Activated naive CD8-positive, alpha-beta T cell (primary cell): ENCODE measurements around the gene FRRS1.

Experiments
- H3K27ac Mint-ChIP-seq: one replicate; pipeline ENCODE4 v1.8.0; 2021; ENCODE audit warnings: mixed read lengths
- H3K27me3 Mint-ChIP-seq: one replicate; pipeline ENCODE4 v1.8.0; 2021; ENCODE audit warnings: mixed read lengths
- H3K36me3 Mint-ChIP-seq: one replicate; pipeline ENCODE4 v1.8.0; 2021; ENCODE audit warnings: mixed read lengths
- H3K4me1 Mint-ChIP-seq: one replicate; pipeline ENCODE4 v1.8.0; 2021; ENCODE audit warnings: low read depth, mixed read lengths
- H3K4me3 Mint-ChIP-seq: one replicate; pipeline ENCODE4 v1.8.0; 2021; ENCODE audit warnings: mild to moderate bottlenecking, mixed read lengths
- H3K9me3 Mint-ChIP-seq: one replicate; pipeline ENCODE4 v1.8.0; 2021; ENCODE audit warnings: low read depth, mixed read lengths

Gene FRRS1

GRCh38 chr1:99685516-99686180 lies 80.8 kb downstream of the FRRS1 start:
- H3K27me3 Mint-ChIP-seq, result peaks cover 4% of the 10 kb centered on the region
- H3K27ac Mint-ChIP-seq, result no peak overlapping the region
- no peaks in the 10 kb centered on the region for H3K36me3 Mint-ChIP-seq
- no peak overlapping the region for H3K4me3 Mint-ChIP-seq
- no peaks in the 10 kb centered on the region for H3K4me1 Mint-ChIP-seq
- no peaks in the 10 kb centered on the region for H3K9me3 Mint-ChIP-seq

- no peaks in the 10 kb centered on the region for H3K4me1 Mint-ChIP-seq
- H3K27ac Mint-ChIP-seq, result no peak overlapping the region
- no peaks in the 10 kb centered on the region for H3K9me3 Mint-ChIP-seq
- H3K4me3 Mint-ChIP-seq, result no peak overlapping the region
- H3K27me3 Mint-ChIP-seq, result peaks cover 2% of the 10 kb centered on the region
- H3K36me3 Mint-ChIP-seq, result no peaks in the 10 kb centered on the region
Observed at GRCh38 chr1:99682291-99682751, 84.1 kb downstream of the FRRS1 start.

- Mint-ChIP-seq H3K4me1 (no peaks in the 10 kb centered on the region), H3K36me3 (no peaks in the 10 kb centered on the region), H3K4me3 (no peak overlapping the region), H3K27me3 (peaks cover 2% of the 10 kb centered on the region), H3K9me3 (no peaks in the 10 kb centered on the region), H3K27ac (no peak overlapping the region)
Observed at GRCh38 chr1:99681583-99681982, 84.9 kb downstream of the FRRS1 start.

GRCh38 chr1:99680270-99680669 lies 86.2 kb downstream of the FRRS1 start:
- H3K27me3 Mint-ChIP-seq, result peaks cover 2% of the 10 kb centered on the region
- H3K4me1 Mint-ChIP-seq, result no peaks in the 10 kb centered on the region
- no peaks in the 10 kb centered on the region for H3K36me3 Mint-ChIP-seq
- H3K27ac Mint-ChIP-seq, result no peak overlapping the region
- no peaks in the 10 kb centered on the region for H3K9me3 Mint-ChIP-seq
- no peak overlapping the region for H3K4me3 Mint-ChIP-seq

- Mint-ChIP-seq H3K36me3 (no peaks in the 10 kb centered on the region), H3K4me3 (no peak overlapping the region), H3K27ac (no peak overlapping the region), H3K4me1 (no peaks in the 10 kb centered on the region), H3K9me3 (no peaks in the 10 kb centered on the region), H3K27me3 (peaks cover 6% of the 10 kb centered on the region)
Observed at GRCh38 chr1:99677416-99677815, 89.0 kb downstream of the FRRS1 start.

DNA sequence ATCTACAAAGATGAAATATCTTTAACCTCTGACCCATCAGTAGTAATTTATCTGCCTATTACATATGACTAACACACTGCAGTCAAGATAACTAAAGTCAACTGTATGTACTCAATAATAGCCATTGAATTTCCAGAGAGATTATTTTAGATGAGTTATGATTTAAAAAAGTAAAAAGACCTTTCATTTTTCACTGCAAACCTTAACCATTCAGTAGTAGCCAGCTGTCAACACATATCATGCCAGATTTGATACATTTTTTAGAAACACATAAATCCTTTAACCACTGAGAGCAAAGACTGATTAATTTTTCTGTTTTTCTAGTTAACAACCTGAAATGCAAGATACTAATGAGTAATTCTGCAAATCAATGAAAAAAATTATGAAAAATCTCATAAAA lies 89.6 kb downstream of the FRRS1 start:
- Mint-ChIP-seq H3K9me3 (no peaks in the 10 kb centered on the region), H3K36me3 (no peaks in the 10 kb centered on the region), H3K4me1 (no peaks in the 10 kb centered on the region), H3K4me3 (no peak overlapping the region), H3K27ac (no peak overlapping the region), H3K27me3 (peaks cover 9% of the 10 kb centered on the region)

DNA sequence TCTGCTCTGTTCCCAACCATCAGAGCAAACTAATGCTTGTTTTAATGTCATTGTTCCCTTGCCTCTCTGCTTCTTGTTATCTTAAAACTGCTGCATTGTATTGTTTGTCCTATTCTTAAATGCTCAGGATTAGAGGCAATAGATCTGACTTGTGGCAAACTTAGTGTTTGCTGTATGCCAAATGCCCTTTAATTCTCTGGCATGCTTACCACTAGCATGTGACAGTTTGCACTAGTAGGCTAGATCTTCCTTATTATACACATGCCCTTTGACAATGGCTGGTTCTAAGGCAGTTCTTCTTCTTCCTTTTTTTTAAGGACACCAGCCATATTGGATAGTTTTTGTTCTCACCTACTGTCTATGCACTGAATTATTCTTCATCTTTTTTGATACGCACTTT lies 90.4 kb downstream of the FRRS1 start:
- H3K27me3 Mint-ChIP-seq, result peaks cover 9% of the 10 kb centered on the region
- no peaks in the 10 kb centered on the region for H3K4me1 Mint-ChIP-seq
- H3K27ac Mint-ChIP-seq, result no peak overlapping the region
- no peaks in the 10 kb centered on the region for H3K36me3 Mint-ChIP-seq
- no peak overlapping the region for H3K4me3 Mint-ChIP-seq
- no peaks in the 10 kb centered on the region for H3K9me3 Mint-ChIP-seq

DNA sequence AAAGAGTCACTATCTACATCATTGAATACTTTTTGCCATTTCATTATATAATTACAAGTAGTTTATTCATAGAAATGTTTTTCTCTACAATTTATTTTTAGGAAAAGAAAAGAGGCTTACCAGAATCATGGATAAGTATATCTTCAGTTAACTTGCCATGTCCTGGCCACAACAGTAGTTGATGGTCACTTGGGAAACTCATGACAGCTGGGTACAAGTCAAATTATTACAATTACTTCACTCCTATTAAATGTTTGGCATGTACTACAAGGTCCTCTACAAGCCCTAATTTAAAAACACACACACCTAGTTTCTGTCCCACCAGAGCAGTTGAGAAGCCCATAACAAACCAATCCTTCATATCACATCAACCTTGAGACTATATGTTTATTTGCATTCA lies 91.1 kb downstream of the FRRS1 start:
- no peaks in the 10 kb centered on the region for H3K9me3 Mint-ChIP-seq
- H3K27ac Mint-ChIP-seq, result no peak overlapping the region
- H3K36me3 Mint-ChIP-seq, result no peaks in the 10 kb centered on the region
- H3K4me3 Mint-ChIP-seq, result no peak overlapping the region
- H3K4me1 Mint-ChIP-seq, result no peaks in the 10 kb centered on the region
- peaks cover 9% of the 10 kb centered on the region for H3K27me3 Mint-ChIP-seq

- no peaks in the 10 kb centered on the region for H3K4me1 Mint-ChIP-seq
- H3K4me3 Mint-ChIP-seq, result no peak overlapping the region
- no peaks in the 10 kb centered on the region for H3K36me3 Mint-ChIP-seq
- H3K27me3 Mint-ChIP-seq, result peaks cover 9% of the 10 kb centered on the region
- H3K27ac Mint-ChIP-seq, result no peak overlapping the region
- no peaks in the 10 kb centered on the region for H3K9me3 Mint-ChIP-seq
Observed at GRCh38 chr1:99674115-99675064, 92.0 kb downstream of the FRRS1 start.

GRCh38 chr1:99673315-99673714 lies 93.1 kb downstream of the FRRS1 start:
- no peak overlapping the region for H3K27ac Mint-ChIP-seq
- no peak overlapping the region for H3K4me3 Mint-ChIP-seq
- H3K9me3 Mint-ChIP-seq, result no peaks in the 10 kb centered on the region
- H3K4me1 Mint-ChIP-seq, result no peaks in the 10 kb centered on the region
- no peaks in the 10 kb centered on the region for H3K36me3 Mint-ChIP-seq
- H3K27me3 Mint-ChIP-seq, result peaks cover 12% of the 10 kb centered on the region

GRCh38 chr1:99672530-99673213 lies 93.8 kb downstream of the FRRS1 start:
- Mint-ChIP-seq H3K4me1 (no peaks in the 10 kb centered on the region), H3K27me3 (peaks cover 14% of the 10 kb centered on the region), H3K27ac (no peak overlapping the region), H3K36me3 (no peaks in the 10 kb centered on the region), H3K4me3 (no peak overlapping the region), H3K9me3 (no peaks in the 10 kb centered on the region)

DNA sequence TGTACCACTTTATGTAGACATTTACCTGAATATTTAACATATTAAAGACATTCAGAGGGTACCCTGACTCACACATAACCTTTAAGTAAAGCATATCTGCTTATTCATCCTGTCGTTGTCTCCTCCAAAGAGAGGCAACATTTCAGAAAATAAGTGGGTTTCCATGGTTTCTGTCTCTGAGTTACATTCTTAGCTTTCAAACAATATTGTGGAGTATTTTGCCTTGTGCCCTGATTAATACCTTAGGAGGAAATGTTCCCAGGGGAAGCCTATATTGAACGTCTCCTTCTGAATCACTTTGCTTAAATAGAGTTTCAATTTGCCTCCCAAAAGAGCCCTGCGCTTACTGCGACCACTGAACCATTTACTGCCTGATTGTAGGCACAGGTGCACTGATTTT lies 94.4 kb downstream of the FRRS1 start:
- peaks cover 17% of the 10 kb centered on the region for H3K27me3 Mint-ChIP-seq
- H3K4me1 Mint-ChIP-seq, result no peaks in the 10 kb centered on the region
- H3K27ac Mint-ChIP-seq, result no peak overlapping the region
- no peak overlapping the region for H3K4me3 Mint-ChIP-seq
- no peaks in the 10 kb centered on the region for H3K36me3 Mint-ChIP-seq
- H3K9me3 Mint-ChIP-seq, result no peaks in the 10 kb centered on the region

- no peaks in the 10 kb centered on the region for H3K4me1 Mint-ChIP-seq
- no peak overlapping the region for H3K27ac Mint-ChIP-seq
- no peaks in the 10 kb centered on the region for H3K9me3 Mint-ChIP-seq
- no peak overlapping the region for H3K4me3 Mint-ChIP-seq
- H3K36me3 Mint-ChIP-seq, result no peaks in the 10 kb centered on the region
- peaks cover 18% of the 10 kb centered on the region for H3K27me3 Mint-ChIP-seq
Observed at GRCh38 chr1:99670583-99670982, 95.9 kb downstream of the FRRS1 start.

- peaks cover 19% of the 10 kb centered on the region for H3K27me3 Mint-ChIP-seq
- H3K4me3 Mint-ChIP-seq, result no peak overlapping the region
Observed at GRCh38 chr1:99669821-99670220, 96.6 kb downstream of the FRRS1 start.

GRCh38 chr1:99669376-99669775 lies 97.1 kb downstream of the FRRS1 start:
- H3K27me3 Mint-ChIP-seq, result peaks cover 18% of the 10 kb centered on the region

More at GRCh38 chr1:99669821-99670220, 96.6 kb downstream of the FRRS1 start:
- Mint-ChIP-seq H3K27ac (no peak overlapping the region), H3K9me3 (no peaks in the 10 kb centered on the region), H3K4me1 (no peaks in the 10 kb centered on the region), H3K36me3 (no peaks in the 10 kb centered on the region)

More at GRCh38 chr1:99669376-99669775, 97.1 kb downstream of the FRRS1 start:
- Mint-ChIP-seq H3K9me3 (no peaks in the 10 kb centered on the region), H3K4me1 (no peaks in the 10 kb centered on the region), H3K4me3 (no peak overlapping the region), H3K36me3 (no peaks in the 10 kb centered on the region), H3K27ac (no peak overlapping the region)
